Activated CD4-positive, alpha-beta T cell treated with anti-CD3 and anti-CD28 coated beads for 1 hour (primary cell): ENCODE results near the gene SLC66A1.
"Not testable (repeated sequence)": the region's sequence is repeated elsewhere in the genome, so short reads cannot be mapped to it uniquely, and the experiment has no call there.

ENCODE experiments used
- DNase-seq: peaks from one replicate; pipeline ENCODE4 v3.0.0-alpha.2; 2020

The SLC66A1 gene, protein sequence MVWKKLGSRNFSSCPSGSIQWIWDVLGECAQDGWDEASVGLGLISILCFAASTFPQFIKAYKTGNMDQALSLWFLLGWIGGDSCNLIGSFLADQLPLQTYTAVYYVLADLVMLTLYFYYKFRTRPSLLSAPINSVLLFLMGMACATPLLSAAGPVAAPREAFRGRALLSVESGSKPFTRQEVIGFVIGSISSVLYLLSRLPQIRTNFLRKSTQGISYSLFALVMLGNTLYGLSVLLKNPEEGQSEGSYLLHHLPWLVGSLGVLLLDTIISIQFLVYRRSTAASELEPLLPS

GRCh38 chr1:19311931-19312781, at the start of gene SLC66A1, which contains the start of gene AKR7A2:
Gene SLC66A1, plus strand, starts transcription at chr1:19312326. Its CDS starts 5,352 bp downstream, at chr1:19317678.
Gene AKR7A2, minus strand, starts transcription at chr1:19312144. Its CDS starts 20 bp downstream, at chr1:19312124.
- DNase-seq: peak; percentile 85

GRCh38 chr1:19262744-19263143, 49.4 kb upstream of the SLC66A1 start:
- DNase-seq: no peak

- no peak for DNase-seq
Observed at GRCh38 chr1:19268445-19268844, 43.7 kb upstream of the SLC66A1 start.

DNA sequence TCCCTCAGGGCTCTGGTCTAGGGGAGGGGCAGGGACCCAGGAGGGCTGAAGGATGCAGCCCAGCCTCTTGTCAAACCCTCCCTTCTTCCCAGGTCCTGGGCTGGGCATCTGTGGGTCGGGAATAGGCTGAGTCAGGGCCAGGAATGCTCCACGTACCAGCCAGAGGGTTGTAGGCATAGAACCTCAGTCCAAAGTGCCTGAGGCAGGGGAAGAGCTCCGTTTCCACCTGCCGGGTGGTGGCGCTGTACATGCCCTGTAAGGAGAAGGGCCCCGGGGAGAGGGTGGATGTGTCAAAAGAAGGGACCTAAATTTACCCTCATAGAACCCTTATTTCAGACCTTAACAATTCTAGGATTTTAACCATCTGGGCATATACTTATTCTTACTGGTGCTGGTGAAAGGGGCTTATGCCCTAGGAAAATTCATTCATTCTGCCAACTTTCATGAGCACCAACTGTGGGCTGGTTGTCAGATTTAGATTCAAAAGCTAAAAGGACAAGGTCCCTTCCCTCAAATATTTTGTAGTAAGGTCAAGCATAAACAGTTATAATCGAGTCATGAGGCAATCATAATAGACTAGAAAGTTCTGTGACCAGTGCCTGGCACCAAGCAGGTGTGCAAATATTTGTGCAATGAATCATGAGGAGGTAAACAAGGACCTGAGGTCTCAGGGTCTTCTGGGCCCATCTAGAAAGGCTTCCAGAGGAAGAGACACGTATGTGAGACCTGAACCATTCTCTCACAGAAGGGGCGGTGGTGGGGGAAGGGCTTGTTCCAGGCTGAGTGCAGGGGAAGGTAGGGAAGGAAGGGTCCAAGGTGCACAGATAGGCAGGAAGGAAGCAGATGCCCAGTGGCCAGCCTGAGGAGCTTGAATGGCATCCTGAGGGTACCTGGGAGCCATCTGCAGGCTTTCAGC, 42.4 kb upstream of the SLC66A1 start:
- not testable (repeated sequence) for DNase-seq

- DNase-seq: not testable (repeated sequence)
Observed at GRCh38 chr1:19270343-19270730, 41.8 kb upstream of the SLC66A1 start.

GRCh38 chr1:19272064-19272463, 40.1 kb upstream of the SLC66A1 start:
- no peak for DNase-seq

DNA sequence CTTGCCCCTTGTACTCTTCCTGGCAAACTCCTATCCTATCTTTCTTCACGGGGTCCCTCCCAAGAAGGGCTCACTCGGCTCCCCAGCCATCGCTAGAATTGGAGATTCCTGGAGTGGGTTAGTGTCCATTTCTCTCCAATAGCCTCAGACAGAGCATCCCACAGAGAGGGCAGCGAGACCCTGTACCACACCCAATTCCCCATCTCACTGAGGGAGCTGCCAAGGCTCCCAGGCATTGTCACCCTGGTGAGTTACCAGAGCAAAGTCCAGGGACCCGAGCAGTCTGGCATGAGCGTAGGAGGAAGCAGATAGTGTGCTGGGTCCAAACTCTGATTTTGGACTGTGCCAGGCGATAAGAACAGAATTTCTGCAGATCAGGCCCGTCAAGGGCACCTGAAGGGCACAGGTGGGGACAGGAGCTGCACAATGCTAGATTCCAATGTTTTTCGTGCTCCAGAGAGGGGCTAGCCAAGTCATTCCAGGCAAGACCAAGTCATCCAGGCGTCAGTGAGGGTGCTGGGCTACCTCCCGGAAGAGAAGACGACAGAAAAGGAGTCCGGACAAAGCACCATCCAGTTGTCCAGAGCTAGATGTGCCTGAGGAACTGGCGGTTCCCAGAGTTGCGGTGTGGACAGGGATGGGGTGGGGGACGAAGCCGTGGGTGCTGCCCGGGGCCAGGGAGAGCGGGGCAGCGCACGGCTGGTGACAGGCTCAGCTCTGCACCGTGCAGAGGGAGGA, 38.9 kb upstream of the SLC66A1 start:
- no peak for DNase-seq

DNA sequence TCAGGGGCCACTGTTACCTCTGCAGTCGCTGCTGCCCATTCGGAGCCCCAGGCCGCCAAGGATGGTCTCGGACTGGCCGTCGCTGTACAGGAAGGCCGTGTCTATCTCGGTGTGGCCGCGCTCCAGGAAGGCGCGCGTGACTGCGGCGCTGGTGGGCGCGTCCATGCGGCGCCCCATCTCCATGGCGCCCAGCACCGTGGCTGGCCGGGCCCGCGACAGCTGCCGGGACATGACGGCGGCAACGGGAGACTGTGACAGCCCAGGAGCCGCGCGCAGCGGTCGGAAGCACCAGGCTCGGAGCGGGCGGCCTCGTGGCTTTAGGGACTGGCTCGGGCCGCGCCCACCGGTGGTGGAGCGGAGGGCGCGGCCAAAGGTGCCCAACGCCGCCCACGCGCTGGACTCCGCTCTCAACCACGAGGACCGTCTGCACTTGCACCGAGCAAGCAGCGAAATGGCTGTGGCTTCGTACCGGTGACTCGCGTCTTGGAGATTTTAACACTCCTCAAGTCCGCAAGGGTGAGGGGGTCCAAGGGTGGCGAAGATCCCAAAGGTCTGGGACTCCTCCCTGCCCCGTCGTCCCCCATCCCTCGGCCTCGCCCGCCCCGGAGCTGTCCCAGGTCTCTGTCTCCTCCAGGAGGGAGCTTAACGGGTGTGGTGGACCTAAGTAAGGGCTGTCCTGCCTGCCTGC, 38.1 kb upstream of the SLC66A1 start:
- DNase-seq: not testable (repeated sequence)

- DNase-seq: no peak
Observed at GRCh38 chr1:19274636-19275035, 37.5 kb upstream of the SLC66A1 start.

GRCh38 chr1:19283891-19284290, 28.2 kb upstream of the SLC66A1 start:
- DNase-seq: no peak

GRCh38 chr1:19284881-19285280, 27.2 kb upstream of the SLC66A1 start:
- no peak for DNase-seq

DNA sequence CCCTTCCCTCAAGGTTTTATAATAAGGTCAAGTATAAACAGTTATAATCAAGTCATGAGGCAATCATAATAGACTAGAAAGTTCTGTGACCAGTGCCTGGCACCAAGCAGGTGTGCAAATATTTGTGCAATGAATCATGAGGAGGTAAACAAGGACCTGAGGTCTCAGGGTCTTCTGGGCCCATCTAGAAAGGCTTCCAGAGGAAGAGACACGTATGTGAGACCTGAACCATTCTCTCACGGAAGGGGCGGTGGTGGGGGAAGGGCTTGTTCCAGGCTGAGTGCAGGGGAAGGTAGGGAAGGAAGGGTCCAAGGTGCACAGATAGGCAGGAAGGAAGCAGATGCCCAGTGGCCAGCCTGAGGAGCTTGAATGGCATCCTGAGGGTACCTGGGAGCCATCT, 26.8 kb upstream of the SLC66A1 start:
- DNase-seq: not testable (repeated sequence)

- not testable (repeated sequence) for DNase-seq
Observed at GRCh38 chr1:19285807-19286206, 26.3 kb upstream of the SLC66A1 start.

DNA sequence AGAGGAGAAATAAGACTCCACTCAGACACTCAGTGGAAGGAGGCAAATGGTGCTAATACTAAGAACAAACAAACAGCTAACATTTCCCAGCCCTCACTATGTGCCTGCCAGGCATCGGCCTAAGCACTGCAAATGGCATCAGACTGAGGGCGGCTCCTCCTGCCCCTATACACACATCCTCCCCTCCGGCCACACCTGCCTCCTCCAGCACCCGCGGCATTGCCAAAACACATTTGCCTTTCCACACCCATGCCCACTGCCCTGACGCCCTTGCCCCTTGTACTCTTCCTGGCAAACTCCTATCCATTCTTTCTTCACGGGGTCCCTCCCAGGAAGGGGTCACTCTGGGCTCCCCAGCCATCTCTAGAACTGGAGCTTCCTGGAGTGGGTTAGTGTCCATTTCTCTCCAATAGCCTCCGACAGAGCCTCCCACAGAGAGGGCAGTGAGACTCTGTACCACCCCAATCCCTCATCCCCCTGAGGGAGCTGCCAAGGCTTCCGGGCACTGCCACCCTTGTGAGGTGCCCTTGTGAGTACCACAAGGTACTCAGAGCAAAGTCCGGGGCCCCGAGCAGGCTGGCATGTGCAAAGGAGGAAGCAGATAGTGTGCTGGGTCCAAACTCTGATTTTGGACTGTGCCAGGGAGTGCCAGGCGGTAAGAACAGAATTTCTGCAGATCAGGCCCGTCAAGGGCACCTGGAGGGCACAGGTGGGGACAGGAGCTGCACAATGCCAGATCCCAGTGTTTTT, 24.5 kb upstream of the SLC66A1 start:
- no peak for DNase-seq

- peak; percentile 38 for DNase-seq
Observed at GRCh38 chr1:19288324-19289241, 23.5 kb upstream of the SLC66A1 start, which contains the start of gene AKR7A3. Gene AKR7A3, minus strand, starts transcription at chr1:19288770. Its CDS starts 61 bp downstream, at chr1:19288709.

DNA sequence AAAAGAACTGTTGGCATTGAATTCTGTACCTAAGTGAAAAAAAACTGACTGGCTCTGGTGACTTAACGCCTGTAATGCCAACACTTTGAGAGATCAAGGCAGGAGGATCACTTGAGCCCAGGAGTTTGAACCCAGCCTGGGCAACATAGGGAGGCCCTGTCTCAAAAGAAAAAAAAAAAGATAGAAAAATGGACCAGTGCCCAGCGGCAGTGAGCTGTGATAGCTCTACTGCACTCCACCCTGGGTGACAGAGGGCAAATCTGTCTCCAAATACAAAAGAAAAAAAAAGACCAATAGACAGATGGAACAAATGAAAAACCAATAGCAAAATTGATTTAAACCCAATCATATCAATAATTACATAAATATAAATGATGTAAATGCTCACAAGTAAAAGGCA, 22.9 kb upstream of the SLC66A1 start:
- DNase-seq: no peak

DNA sequence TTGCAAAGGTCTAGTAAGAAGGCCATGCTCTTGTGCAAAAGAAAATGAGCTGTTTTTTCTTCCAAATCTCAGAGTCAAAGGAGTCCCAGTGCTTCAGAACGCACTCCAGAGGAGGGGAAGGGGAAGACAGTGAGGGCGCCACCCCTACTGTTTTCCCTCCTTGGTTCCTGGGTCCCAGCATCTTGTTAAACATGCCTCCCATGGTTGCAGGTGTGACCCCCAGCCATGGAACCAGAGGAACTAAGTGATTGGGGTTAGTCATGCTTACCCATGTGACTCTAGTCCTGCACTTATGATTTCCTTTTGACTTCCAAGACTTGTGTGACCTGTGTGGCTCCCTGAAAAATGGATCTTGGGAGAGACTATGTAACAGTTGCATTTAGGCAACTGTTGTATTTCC, 17.5 kb upstream of the SLC66A1 start:
- no peak for DNase-seq

DNA sequence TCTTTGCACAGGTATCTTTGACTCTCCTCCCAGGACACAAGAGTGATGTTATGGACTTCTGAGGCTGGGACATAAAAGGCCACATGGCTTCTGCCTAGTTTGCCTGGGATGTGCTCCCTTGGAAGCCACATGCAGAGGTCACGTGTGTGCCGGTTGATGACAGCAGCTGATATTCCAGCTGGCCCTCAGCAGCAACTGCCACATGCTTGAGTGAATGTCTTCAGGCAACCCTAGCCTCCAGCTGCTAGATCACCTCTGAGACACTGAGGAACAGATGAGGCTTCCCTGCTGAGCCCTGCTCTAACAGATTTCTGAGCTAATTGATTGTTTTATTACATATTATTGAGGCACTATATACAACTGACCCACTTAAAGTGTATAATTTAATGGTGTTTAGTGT, 11.9 kb upstream of the SLC66A1 start:
- no peak for DNase-seq

DNA sequence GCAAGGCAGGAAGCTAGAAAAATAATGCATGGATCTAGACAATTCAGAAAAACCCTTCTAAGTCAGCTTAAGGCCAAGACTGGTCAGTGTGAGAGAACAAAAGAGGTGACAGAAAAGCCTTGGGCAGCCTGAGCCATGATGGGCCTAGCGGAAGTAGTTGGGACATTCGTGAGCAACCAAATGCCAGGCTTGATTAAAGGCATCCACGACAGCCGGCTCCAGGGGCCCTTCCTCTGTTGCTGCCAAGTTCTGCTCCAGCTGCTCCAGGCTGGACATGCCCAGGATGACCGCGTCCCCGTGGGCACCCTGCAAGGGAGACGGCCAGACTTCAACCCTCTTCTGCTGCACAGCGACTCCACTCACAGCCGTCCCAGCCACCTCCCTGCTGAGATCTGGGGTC, 8.0 kb upstream of the SLC66A1 start:
- not testable (repeated sequence) for DNase-seq

DNA sequence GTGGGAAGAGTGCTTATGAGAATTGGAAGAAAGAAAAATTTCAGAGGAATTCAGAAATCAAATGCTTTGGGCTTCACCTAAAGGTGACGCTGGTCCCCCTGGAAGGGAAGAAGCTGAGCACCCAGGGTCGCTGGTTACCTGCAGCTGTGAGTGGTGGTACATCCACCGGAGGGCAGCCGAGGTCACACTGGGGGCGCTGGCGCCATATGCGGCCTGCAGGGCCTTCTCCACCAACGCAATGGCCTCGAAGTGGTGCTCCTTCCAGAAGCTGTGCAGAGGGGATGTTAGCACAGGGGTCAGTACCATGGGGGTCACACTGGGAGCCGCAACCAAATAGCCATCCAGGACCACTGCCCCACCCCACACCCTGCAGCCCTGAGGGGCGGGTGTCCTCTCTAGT, 6.2 kb upstream of the SLC66A1 start:
- no peak for DNase-seq
